Hepatocyte (in vitro differentiated cells): ENCODE data around the gene PHAF1. TPM values are rescaled to one million over a fixed set of nuclear protein-coding genes. Genes with fewer than 3 reads are reported as not detected.
A peak's percentile ranks its signal among the peaks of the same experiment; 100 is the strongest.

Source experiments
- DNase-seq: peaks from one replicate; pipeline ENCODE4 v3.0.0-alpha.2; 2016; ENCODE audit warnings: low spot score
- H2AFZ ChIP-seq: fragments of 200-600 bp; sonication (generic); 2 replicates; pipeline ENCODE4 v1.6.0; 2016; ENCODE audit warnings: antibody characterized with exemption, mild to moderate bottlenecking
- H3K27ac ChIP-seq: fragments of 200-600 bp; sonication (generic); 2 replicates; pipeline ENCODE4 v1.5.1; 2016; ENCODE audit warnings: mild to moderate bottlenecking
- H3K27me3 ChIP-seq: fragments of 200-600 bp; sonication (generic); 2 replicates; pipeline ENCODE4 v1.6.1; 2016
- H3K36me3 ChIP-seq: fragments of 200-600 bp; sonication (generic); replicated peaks from 2 replicates; pipeline ENCODE4 v1.5.1; 2016; ENCODE audit warnings: low read depth; ENCODE audit not compliant: insufficient read depth
- H3K4me1 ChIP-seq: fragments of 200-600 bp; sonication (generic); 2 replicates; pipeline ENCODE4 v1.5.1; 2016; ENCODE audit warnings: mild to moderate bottlenecking, moderate library complexity; ENCODE audit not compliant: insufficient read depth
- H3K4me2 ChIP-seq: fragments of 200-600 bp; sonication (generic); 2 replicates; pipeline ENCODE4 v1.6.0; 2016
- H3K4me3 ChIP-seq: fragments of 200-600 bp; sonication (generic); 2 replicates; pipeline ENCODE4 v1.5.1; 2016; ENCODE audit warnings: mild to moderate bottlenecking
- H3K79me2 ChIP-seq: fragments of 200-600 bp; sonication (generic); 2 replicates; pipeline ENCODE4 v1.6.0; 2017; ENCODE audit warnings: mild to moderate bottlenecking
- H3K9me2 ChIP-seq: fragments of 200-600 bp; sonication (generic); replicated peaks from 2 replicates; pipeline ENCODE4 v1.6.0; 2017; ENCODE audit warnings: mild to moderate bottlenecking; ENCODE audit not compliant: insufficient read depth
- H3K9me3 ChIP-seq: fragments of 200-600 bp; sonication (generic); 2 replicates; pipeline ENCODE4 v1.5.1; 2016; ENCODE audit warnings: low read depth, mild to moderate bottlenecking
- H4K20me1 ChIP-seq: fragments of 200-600 bp; sonication (generic); 2 replicates; pipeline ENCODE4 v1.6.0; 2016; ENCODE audit warnings: mild to moderate bottlenecking; ENCODE audit not compliant: insufficient read depth, poor library complexity, severe bottlenecking
- CTCF ChIP-seq: fragments of 200-600 bp; sonication (generic); IDR thresholded peaks from 2 replicates; pipeline ENCODE4 v1.5.1; 2016; ENCODE audit warnings: antibody characterized with exemption, mild to moderate bottlenecking; ENCODE audit not compliant: poor library complexity
- EZH2 ChIP-seq: fragments of 200-600 bp; sonication (generic); IDR thresholded peaks from 2 replicates; pipeline ENCODE4 v1.6.1; 2016; ENCODE audit warnings: antibody characterized with exemption, mild to moderate bottlenecking, borderline replicate concordance
- EZH2phosphoT487 ChIP-seq: fragments of 200-600 bp; sonication (generic); IDR thresholded peaks from one replicate; pipeline ENCODE4 v1.6.1; 2018; ENCODE audit warnings: antibody characterized with exemption, mild to moderate bottlenecking, low read depth, moderate library complexity; ENCODE audit not compliant: unreplicated experiment, severe bottlenecking
- WGBS: methylation state at CpG from one replicate; pipeline ENCODE4 v1.1.6; 2016; ENCODE audit warnings: low lambda C conversion rate; ENCODE audit errors: missing lambda C conversion rate; 5-methylcytosine and 5-hydroxymethylcytosine counted together
- polyA plus RNA-seq: library from polyadenylated mRNA; unstranded; fragments of >200 nt; fragmentation: Nextera tagmentation; extraction: Ambion mirVana; gene quantifications from 2 replicates; pipeline ENCODE4 v1.2.1, GENCODE V29; 2016
- total RNA-seq: library from RNA; depleted of rRNA; stranded (reverse); fragments of >200 nt; gene quantifications from 2 replicates; pipeline ENCODE4 v1.2.3, GENCODE V29; 2014

Gene PHAF1
- total and polyA plus RNA-seq, 2 experiments from 2014 or later: 18.7 to 20.2 TPM

GRCh38 chr16:67182288-67182687, 72.5 kb downstream of the PHAF1 start:
- peaks cover 12% of the 10 kb centered on the region for H3K79me2 ChIP-seq
- H2AFZ ChIP-seq: no peak overlapping the region
- no peak overlapping the region for H3K4me3 ChIP-seq
- H3K27ac ChIP-seq: no peak overlapping the region
- H3K4me1 ChIP-seq: peaks cover 19% of the 10 kb centered on the region
- no peak for DNase-seq
- peak overlapping the region; percentile 80 for H3K4me2 ChIP-seq
- TF ChIP-seq EZH2phosphoT487 (no peak), EZH2 (no peak), CTCF (no peak)
- no peaks in the 10 kb centered on the region for H3K27me3 ChIP-seq
- H4K20me1 ChIP-seq: peaks cover 3% of the 10 kb centered on the region
- no peaks in the 10 kb centered on the region for H3K9me3 ChIP-seq
- WGBS: 88% methylated on average over 2 of the region's 2 CpGs
- H3K9me2 ChIP-seq: no peaks in the 10 kb centered on the region
- H3K36me3 ChIP-seq: no peaks in the 10 kb centered on the region

GRCh38 chr16:67183284-67183626, 73.5 kb downstream of the PHAF1 start:
- no peaks in the 10 kb centered on the region for H3K27me3 ChIP-seq
- peaks cover 3% of the 10 kb centered on the region for H4K20me1 ChIP-seq
- WGBS: 7% methylated on average over 11 of the region's 11 CpGs
- peaks cover 12% of the 10 kb centered on the region for H3K79me2 ChIP-seq
- no peaks in the 10 kb centered on the region for H3K9me2 ChIP-seq
- H2AFZ ChIP-seq: no peak overlapping the region
- H3K4me3 ChIP-seq: peak overlapping the region; percentile 20
- H3K4me2 ChIP-seq: peak overlapping the region; percentile 80
- DNase-seq: no peak
- H3K4me1 ChIP-seq: peaks cover 14% of the 10 kb centered on the region
- peak overlapping the region; percentile 28 for H3K27ac ChIP-seq
- no peak for TF ChIP-seq EZH2phosphoT487
- no peak for TF ChIP-seq CTCF
- TF ChIP-seq EZH2: no peak
- no peaks in the 10 kb centered on the region for H3K9me3 ChIP-seq
- H3K36me3 ChIP-seq: no peaks in the 10 kb centered on the region

GRCh38 chr16:67183627-67184452, 74.1 kb downstream of the PHAF1 start, which contains the start of gene MATCAP1:
Gene MATCAP1, minus strand, starts transcription at chr16:67183963. Its CDS starts 3,353 bp downstream, at chr16:67180610.
- TF ChIP-seq CTCF: no peak
- TF ChIP-seq EZH2phosphoT487: no peak
- no peak for TF ChIP-seq EZH2
- peak within 1 kb of the TSS; percentile 87 for H3K4me2 ChIP-seq
- no peaks in the 10 kb centered on the region for H3K9me3 ChIP-seq
- peak within 1 kb of the TSS; percentile 37 for H2AFZ ChIP-seq
- H3K79me2 ChIP-seq: peaks cover 12% of the 10 kb centered on the region
- H4K20me1 ChIP-seq: peaks cover 3% of the 10 kb centered on the region
- no peaks in the 10 kb centered on the region for H3K36me3 ChIP-seq
- no peaks in the 10 kb centered on the region for H3K9me2 ChIP-seq
- H3K4me3 ChIP-seq: peak within 1 kb of the TSS; percentile 20
- WGBS: 1% methylated on average over 61 of the region's 77 CpGs
- peak; percentile 97 for DNase-seq
- H3K4me1 ChIP-seq: peaks cover 11% of the 10 kb centered on the region
- H3K27me3 ChIP-seq: no peaks in the 10 kb centered on the region
- peak within 1 kb of the TSS; percentile 95 for H3K27ac ChIP-seq
